GM18858 (cell line): ENCODE data around the gene TAS2R13.

Experiments used
- ATAC-seq: cut with Tn5 transposase; IDR thresholded peaks from one replicate; pipeline ENCODE4 v1.9.1; 2021; ENCODE audit not compliant: unreplicated experiment

TAS2R13 gene

GRCh38 chr12:10873378-10873777 lies 36.0 kb downstream of the TAS2R13 start:
- ATAC-seq = no peak

GRCh38 chr12:10867381-10867780 lies 42.0 kb downstream of the TAS2R13 start:
- no peak for ATAC-seq

GRCh38 chr12:10863512-10864218 lies 45.7 kb downstream of the TAS2R13 start:
- ATAC-seq = no peak

GRCh38 chr12:10861366-10861765 lies 48.0 kb downstream of the TAS2R13 start:
- ATAC-seq = no peak
